DMS53 treated with DMSO at 0.1 percent for 48 hours (cell line): ENCODE measurements around the gene AGXT.

Experiments used
- DNase-seq: peaks from one replicate; lab custom pipeline; 2025; ENCODE audit not compliant: unreplicated experiment; lab: John Stamatoyannopoulos, UW

Gene AGXT

DNA sequence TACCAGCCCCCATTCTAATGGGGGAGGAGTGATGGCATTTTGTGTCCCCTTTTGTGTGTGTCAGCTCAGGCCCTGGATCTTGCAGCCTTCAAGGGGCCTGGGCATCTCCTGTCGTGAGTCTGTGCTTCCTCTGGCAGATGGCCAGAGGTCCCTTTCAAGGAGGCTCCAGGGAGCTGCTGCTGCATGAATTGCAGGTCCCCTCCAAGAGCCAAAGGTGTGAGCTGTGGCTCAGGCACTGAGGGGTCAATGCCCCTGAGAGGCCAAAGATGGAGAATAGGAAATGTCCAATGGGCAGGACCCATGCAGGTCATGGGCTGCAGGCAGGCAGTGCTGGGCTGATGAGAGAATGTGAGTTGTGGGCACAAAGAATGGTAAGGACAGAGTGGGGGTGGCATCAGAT is 16.9 kb downstream of the AGXT start:
- DNase-seq: no peak

DNA sequence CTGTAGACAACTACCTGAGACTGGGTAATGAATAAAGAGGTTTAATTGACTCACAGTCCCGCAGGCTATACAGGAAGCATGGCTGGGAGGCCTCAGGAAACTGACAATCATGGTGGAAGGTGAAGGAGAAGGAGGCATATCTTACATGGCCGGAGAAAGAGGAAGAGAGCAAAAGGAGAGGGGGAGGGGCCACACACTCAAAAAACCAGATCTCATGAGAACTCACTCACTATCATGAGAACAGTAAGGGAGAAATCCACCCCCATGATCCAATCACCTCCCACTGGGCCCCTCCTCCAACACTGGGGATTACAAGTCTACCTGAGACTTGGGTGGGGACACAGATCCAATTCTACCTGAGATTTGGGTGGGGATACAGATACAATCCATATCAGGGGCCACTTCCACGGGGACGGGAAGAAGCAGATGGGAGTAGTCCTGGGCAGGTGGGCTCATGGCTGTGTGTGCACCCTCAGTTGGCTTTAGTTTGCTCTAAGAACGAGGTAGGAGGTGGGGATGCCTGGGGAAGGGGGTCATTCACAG is 17.5 kb downstream of the AGXT start:
- no peak for DNase-seq

DNA sequence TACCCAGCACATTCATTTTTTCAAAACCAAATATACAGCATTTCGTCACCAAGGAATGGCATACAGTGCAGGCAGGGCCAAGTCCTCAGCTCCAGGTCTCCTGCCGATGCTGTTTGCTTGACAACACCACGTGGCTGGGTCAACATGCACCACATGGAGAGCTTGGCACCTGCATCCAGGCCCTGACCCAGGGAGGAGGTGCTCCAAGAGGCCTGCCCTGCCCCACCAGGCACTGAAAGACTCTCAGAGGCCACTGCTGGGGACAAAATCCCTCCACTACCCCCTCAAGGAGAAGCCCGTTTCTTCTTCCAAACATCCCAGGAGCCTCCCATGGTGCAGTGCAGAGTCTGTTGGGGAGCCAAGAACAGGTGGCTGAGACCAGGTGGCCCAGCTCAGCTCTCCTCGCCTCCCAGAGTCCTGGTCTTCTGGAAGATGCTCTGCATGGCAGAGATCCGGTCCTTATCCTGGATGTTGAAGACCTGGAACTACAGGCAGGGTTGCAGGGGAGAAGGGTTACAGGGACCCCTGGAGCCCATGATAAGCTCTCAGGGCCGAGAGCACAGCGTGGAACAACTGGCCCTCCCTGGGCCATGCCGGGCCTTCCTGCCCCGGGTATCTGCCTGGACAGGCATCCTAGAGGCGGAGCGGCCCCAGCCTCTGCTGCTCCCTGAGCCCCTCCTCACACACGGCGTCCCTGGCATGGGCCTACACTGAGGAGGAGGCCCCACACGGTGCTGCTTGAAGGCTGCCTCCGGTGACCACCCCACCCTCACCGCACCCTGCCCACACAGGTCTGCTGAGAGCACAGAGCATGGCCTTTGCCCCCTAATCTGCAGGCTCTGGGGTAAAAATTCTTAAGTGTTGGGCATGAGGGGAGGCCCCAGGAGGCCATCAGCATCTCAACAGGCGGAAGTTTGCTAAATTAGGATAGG is 18.3 kb downstream of the AGXT start:
- DNase-seq: no peak

DNA sequence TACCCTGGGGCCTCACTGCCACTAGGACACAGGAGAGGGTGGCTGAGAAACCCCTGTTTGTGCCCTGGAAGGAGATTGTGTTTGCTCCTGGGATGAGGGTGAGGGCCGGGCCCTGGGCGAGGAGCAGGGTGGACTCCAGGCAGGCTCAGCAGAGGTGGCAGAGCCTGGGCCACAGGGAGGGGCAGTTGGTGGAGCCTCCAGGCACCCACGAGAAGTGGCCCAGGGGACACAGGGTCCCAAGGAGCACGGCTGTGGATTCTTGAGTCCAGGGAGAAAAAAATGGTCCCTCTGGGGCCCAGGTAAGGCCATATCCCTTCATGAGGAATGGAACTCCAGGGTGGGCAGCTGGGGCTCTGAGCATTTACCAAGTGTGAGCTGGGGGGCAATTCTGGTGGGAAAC is 19.0 kb downstream of the AGXT start:
- no peak for DNase-seq

DNA sequence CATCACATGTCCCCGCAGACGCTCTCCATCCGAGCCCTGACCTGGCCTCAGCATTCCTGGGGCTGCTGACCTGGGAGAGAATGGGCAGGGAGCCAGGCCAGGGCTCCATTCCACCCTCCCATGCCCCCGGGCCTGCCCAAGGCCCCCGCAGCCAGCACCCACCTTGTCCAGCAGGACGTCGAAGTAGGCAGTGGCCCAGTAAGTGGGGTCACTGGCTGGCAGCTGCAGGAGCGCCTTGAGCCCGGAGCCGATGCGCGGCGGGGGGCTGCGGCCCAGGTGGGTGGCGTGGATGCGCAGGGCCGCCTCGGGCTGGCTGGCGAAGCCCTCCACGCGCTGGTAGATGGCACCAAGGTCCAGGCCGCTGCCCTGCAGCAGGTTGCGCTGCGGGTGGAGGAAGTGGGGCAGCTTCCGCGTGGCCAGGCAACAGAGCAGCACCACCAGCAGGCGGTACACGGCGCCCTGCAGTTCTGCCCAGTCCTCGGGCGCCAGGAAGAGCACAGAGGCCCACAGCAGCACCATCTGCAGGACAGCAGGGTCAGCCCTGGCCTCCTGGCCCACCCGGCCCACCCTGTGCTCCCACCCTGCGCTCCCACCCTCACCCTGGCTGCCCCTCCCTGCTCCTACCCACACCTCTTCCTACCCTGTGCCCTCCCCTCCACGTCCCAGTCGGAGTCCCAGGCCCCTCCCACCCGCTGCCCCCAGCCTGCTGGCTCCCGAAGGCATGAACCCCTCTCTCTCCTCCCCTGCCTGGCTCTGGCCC is 19.7 kb downstream of the AGXT start:
- no peak for DNase-seq

DNA sequence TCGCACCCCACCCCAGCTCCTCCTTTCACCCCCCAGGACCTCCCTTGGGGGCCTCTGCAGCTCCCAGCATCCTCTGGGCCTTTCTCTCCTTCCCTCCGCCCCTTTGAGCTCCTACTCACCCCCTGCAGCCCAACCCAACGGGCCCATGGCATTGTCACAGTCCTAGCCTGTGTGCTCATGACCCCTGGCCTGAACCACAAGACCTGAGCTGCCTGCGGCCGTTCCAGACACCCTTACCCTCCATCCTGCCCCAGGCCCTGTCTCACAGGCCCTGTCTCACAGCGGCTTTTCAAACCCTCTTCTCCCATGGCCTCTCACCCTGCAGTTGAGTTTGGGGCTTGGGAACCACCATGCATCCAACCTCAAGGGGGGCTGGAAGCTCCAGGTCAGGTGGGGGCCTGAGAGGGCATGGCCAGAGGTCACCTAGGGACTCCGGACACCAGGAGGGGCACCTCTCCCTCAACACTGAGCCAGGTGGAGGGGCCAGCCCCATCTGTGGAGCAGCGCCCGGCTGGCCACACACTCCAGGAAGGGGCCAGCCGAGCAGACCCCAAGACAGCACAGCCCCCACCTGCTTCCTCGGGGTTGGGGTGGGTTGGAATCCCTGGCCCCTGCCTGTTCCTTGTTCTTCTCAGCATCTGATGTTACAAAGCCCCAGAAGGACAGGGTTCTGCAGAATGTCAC is 20.4 kb downstream of the AGXT start:
- DNase-seq: no peak

DNA sequence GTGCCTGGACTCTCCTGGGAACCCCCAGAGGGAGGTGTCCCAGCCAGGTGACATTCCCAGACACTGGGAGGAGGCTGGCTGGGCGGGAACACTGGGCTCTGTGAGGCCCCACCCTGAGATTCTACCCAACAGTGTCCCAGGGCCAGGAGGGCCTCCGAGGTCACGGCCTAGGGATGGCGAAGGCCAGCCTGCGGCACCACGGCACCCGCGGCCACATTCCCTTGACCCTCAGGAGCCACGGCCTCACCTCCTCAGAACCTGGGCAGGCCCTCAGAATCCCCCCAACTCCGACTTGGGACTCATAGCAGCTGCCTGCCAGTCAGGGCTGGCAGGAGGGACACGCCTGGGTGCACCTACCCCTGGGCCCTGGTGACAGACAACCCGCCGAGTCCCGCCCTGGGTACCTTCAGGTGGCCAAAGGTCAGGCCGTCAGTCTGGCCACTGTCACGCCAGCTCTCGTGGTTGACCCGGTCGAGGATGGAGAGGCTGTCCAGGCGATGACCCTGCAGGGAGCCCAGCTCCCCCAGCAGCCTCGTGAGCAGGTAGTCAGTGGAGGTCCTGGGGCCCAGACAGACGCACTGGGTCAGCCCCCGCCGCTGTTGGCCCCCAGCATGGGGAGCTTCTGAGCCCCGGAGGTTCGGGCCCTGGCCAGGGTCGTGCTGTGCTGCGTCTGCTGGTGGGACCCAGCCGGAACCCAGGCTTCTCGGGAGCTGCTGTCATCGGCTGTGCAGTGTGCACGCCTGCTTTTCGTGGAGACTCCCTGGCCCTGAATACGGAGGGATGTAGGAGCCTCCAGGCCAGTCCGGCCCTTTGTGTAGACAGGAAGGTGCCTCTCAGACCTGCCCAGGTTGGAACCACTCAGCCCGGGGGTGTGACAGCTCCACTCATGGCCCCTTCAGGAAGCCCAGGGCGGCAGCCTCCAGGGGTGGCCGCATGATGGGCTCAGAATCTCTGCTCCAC is 21.3 kb downstream of the AGXT start:
- DNase-seq: no peak

DNA sequence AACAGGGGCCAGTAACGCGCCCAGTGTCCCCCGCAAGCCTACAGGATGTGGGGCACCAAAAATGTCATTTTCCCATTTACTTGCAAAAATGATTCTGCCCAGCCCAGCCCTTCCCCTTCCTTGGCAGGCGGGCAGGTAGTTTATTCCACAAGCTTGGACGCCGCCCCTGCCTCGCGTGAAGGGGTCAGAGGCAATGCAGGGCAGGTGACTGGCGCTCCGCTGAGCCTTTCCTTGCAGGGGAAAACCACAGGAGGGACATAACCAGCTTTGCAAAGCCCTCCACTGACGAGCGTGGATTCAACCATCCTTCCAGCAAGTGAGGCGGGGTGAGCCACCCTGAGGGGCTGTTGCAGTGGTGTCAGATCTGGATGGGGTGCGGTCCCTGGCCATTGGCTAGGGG is 22.1 kb downstream of the AGXT start:
- no peak for DNase-seq

DNA sequence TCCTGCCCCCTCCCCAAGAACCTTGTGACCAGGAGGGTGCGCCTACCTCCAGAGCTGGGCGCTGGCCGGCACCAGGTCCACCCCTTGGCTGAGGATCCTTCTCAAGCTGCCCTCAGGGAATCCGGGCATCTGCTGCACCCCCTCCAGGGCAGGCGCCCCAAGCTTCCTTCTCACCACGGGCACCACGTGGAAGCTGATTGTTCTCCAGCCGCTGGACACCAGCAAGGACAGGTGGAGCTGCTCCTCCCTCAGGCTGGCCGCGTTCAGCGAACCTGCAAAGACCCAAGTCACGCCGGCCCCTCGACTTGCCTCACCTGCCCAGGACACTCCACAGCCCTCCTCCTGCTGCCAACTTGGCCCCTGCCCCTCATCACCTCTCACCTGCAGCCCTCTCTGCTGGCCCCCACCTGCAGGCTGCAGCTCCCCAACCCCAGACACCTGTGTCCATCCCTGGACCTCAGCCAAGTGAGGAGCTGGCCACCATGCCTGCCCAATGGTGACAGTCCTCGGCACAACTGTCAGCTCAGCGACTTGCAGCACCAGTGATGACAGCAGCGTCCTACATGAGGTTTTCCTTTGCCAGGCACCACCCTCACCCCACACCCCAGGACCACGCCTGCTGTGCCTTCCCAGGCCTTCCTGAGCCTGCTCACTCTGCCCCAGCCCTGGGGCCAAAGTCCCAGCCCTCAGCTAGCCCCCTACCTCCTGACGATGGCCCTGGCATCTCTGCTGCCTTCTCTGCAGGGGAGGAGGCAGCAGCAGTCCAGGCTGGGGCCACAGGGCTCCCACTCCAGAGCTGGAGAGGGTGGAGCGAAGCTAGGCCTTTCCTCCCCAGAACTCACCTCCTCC is 23.1 kb downstream of the AGXT start:
- no peak for DNase-seq

DNA sequence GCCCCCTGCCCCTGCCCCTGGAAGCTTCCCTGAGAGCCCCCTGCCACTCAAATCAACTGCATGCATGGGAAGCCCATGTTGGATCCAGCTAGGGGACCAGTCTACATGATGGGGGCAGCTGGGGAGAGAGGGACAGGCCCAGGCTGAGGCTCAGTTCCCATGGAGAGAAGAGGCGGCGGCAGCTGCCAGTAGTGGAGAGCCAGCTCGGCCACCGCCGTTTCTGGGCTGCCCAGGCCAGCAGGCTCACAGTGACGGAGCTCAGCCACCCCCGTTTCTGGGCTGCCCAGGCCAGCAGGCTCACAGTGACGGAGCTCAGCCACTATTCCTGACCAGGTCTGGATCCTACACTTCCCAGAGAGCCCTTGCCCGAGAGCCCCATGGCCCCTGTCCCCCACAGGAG is 23.7 kb downstream of the AGXT start:
- DNase-seq: no peak

DNA sequence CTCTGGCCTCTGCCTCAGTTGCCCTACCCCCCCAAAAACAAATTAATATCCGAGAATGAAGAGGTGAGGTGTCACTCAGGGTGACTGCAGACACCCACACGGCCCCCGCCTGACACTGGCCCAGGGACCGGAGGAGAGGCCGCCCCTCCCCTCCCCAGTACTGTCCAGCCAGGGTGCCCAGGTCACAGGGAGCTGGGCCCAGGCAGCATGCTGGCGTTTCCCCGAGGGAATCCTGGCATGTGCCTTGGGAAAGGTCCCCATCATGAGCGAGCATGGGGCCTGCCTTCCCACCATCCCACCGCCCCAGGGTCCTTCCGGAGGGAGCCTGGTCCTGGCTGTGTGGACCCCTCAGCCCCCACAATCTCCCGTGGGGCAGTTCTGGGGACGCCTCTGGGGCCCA is 24.3 kb downstream of the AGXT start:
- no peak for DNase-seq

DNA sequence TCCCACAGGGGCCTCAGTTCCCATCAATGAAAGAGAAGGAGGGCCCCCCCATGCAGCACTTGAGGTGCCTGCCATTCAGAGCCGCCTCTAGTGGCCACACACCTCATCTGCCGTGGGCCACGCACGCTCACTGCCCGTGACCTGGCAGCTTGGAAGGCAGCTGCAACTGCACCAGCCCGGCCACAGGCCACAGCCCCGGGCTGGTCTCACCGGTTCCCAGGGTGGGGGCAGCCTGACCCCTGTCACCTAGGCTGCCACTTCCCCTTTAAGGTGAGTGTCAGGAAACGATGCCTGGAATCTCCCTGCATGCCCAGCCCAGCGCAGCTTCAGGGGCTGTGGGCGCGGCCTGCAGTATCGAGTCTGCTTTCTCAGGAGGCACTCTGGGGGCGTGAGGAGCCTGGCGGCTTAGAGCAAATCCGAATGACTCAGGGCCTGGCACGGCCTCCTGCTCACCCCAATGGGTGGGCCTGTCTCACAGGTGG is 24.8 kb downstream of the AGXT start:
- no peak for DNase-seq

DNA sequence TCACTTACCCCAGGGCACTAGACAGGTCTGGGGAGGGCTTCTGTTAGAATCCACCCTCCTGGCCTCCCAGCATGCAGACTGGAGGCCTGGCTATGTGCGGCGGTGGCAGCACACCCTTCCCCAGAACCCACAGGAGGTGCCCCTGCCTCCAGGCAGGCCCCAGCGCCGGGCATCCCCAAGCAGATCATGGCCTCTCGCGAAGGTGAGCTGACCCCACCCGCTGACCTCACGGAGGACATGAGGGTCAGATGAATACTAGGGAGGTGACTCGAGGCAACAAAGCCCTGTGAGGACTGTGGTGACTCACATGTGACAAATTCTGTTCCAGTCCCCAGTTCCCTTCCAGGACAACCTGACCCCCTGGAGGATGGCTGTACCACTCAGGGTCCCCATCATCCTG is 25.4 kb downstream of the AGXT start:
- DNase-seq: no peak

DNA sequence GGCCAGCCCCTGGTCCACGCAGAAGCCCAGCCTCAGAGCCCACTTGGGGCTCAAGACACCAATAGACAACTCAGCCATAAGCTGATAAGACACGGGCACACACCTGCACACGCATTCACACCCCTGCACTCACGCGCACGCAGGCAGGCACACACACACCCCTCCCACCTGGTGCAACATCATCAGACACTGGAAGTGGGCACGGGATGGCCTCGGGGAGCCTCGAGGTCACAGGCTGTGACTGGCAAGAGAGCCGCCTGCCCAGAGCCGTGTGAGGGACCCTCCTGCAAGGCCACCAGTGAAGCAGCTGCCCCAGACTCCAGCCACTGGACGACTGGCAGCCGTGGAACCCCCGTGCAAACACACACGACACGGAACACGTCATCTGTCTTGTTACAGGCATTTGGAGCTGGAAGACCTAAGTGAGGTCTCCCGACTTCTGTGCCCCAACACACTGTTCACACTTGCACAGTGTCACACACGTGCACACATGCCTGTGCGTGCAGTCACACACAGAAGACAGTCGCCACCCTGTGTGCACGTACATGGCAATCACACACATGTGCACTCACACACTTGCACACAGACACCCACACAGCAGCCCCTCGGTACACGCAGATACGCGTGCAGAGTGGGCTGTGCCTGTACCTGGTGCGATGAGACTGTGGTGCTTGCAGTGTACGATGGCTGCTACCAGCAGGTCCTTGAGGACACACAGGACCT is 26.4 kb downstream of the AGXT start:
- DNase-seq: no peak

DNA sequence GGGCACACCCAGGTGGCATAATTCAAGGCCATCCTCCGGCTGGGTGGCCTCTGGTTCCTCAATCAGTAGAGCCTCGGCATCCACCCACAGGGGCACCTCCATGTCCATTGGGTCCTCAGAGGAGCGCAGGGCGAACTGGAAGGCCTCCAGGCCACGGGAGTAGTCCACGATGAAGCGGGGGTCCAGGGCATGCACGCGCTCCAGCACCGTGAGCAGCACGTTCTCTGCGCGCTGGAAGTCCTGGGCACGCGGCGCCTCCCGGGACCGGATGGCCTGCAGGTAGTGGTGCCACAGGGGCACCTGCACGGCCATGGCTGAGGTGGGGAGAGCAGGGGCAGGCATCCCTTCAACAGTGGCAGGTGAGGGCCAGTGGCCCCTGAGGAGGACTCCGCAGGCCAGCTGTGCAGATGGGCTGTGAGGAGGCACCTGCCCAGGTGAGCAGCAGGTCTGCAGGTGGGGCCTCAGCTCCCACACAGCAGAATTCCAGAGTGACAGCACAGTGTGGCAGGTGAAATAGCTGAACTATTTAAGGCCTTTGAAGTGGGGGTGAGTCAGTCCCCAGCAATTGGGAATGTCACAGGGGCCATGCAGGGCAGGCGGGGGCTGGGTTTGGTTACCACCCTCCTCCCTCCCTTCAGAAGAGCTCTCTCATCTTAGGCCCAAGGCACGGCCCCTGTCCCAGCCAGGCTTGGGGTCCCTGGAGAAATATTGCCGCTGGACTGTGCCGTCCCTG is 27.2 kb downstream of the AGXT start, which contains the start of gene MAB21L4:
TSS of gene MAB21L4 (minus strand) at position 501 of the 733 bp plus-strand sequence. CDS start at position 342, 159 bp downstream.
- peak; percentile 59 for DNase-seq

DNA sequence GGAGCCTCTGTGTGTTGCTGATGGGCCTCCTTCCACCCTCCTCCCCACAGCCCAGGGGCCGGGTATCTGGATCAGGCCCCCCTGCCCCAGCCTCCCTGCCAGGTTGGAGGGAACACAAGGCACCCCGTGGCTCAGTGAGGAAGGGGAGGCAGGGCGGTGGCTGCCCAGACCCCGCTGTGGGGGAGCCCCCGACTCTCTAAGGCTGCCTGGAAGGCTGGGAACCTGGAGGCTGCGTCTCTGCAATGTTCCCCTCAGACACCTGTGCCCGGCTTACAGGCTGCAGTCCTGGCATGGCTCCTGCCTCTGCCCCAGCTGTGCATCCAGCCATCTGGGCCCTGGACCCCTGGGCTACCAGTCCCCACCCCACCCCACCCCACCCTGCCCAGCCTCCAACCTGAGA is 27.8 kb downstream of the AGXT start:
- no peak for DNase-seq

DNA sequence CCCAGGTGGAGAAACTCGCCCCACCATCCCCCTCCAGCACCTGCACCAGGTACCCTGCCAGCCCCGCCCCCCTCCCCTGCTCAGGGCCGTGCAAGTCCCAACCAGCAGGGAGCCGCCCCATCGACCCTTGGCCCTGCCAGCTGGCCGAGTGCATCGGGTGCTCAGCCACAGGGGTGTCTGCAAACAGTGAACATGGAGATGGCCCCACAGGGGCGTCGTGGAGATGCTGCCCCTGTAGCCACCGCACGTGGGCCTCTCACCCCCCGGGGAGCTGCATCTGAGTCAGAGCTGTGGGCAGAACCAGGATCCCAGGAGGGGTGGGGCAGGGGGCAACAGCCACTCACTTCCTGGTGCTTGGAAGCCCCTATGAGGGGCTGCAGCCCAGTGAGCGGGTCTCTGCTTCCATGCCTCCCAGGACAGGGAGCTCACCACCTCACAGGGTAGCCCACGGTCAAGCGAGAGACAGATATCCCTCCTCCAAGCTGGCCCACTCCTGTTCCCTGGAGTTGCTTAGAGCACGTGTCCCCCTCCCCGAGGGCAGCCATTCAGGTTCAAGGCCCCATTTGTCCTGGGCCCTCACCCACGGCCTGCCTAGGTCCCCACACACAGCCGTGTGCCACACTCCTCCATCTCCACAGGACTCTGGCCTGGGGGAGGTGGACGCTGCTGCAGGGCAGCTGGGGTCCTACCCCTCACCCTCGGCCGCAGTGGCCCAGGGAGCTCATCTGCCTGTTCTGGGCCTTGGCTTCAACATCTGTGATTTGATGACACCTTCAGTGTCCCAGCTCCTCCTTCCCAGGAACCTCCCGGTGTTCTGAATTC is 28.5 kb downstream of the AGXT start:
- DNase-seq: no peak
